NCI-H2171 (cell line): ENCODE results near the gene MYG1.
A peak's percentile ranks its signal among the peaks of the same experiment; 100 is the strongest.
"Not testable (repeated sequence)": the region's sequence is repeated elsewhere in the genome, so short reads cannot be mapped to it uniquely, and the experiment has no call there.

Experiments
- DNase-seq: peaks from one replicate; lab custom pipeline; 2025; lab: John Stamatoyannopoulos, UW

MYG1 gene

GRCh38 chr12:53287741-53288216 lies 11.7 kb upstream of the MYG1 start:
- peak; percentile 35 for DNase-seq

DNA sequence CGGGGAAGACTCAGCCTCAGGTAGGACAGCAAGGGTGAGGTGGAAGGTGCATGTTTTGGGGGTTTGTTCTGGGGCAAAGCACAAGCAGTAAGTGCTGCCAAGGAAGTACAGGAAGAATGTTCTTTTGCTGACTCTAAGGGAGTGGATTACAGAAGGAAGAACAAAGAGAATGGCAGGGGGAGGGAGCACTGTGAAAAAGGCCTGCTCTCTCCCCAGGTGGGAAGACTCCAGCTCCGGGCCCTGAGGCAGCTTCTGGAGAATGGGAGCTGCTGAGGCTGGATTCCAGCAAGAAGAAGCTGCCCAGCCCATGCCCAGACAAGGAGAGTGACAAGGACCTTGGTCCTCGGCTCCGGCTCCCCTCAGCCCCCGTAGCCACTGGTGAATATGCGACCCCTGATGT lies 11.2 kb upstream of the MYG1 start:
- no peak for DNase-seq

DNA sequence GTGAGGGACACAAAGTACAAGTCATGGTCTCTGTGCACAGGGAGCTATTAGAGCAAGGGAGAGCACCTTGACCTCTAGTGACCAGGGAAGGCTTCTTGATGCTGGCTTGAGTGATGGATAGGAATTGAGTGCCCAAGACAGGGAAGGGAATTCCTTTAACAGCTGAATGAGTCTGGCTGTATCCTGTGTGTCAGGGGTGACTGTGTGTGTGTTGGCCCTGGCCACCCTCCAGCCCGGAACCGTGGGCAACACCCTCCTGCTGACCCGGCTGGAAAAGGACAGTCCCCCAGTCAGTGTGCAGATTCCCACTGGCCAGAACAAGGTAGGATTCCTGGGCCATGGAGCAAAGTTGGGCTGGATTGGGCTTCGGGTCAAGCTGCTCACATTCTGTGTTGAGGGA lies 9.6 kb upstream of the MYG1 start:
- no peak for DNase-seq

- no peak for DNase-seq
These were observed 8.8 kb upstream of the MYG1 start for GRCh38 chr12:53290661-53291060.

DNA sequence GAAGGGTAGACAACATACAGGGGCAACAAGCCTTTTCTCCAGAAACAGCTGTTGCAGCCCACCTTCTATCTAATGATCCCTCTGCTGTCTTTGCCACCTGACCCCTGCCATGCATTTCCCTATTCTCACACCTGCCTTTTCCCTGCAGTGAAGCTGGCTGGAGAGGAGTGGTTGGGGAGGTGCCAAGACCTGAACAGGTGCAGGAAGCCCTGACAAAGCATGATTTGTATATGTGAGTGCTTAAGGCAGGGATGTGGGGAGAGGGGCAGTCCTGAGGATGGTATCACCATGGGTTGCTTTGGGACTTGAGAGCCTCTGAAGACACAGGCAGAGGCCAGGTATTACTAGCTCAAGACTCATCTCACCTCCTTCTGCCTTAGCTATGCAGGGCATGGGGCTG lies 7.1 kb upstream of the MYG1 start:
- DNase-seq = no peak

DNA sequence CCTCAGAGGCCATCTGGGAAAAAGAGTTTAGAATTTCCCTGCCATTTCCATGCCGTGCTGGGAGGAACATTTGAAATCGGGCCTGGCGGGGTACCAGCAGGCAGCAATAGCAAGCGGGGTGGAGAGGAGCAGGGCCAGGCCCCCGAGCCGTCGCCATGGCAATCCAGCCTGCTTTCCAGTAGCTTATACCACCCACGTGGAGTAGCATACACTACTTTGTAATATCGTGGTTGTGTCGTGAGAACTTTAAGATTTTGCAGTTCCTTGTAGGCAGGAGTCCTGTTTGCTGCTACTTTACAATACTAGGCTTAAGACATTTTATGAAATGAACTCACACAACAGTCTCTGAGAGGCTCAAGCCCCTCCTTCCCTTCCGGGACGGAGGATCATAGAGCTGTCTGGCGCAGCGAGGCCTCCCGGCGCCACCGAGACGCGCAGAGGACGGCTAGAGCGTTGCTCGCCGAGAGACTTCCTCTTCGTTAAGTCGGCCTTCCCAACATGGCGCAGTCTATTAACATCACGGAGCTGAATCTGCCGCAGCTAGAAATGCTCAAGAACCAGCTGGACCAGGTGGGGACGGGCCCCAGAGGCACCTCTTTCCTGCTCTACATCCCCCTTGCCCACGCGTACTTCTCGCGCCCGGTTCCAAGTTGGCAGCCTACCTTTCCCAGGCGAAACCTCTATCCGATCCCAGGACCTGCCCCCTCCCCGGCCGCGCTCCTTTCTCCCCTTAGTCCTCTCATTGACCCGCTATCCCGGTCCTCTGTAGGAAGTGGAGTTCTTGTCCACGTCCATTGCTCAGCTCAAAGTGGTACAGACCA lies 4.2 kb upstream of the MYG1 start, which contains the start of gene PFDN5:
Gene PFDN5, plus strand, starts transcription at position 473 of the 821 bp plus-strand sequence. Its CDS starts 26 bp downstream, at position 499.
- peak; percentile 88 for DNase-seq

- DNase-seq = no peak
These were observed 3.6 kb upstream of the MYG1 start for GRCh38 chr12:53295891-53296219.

DNA sequence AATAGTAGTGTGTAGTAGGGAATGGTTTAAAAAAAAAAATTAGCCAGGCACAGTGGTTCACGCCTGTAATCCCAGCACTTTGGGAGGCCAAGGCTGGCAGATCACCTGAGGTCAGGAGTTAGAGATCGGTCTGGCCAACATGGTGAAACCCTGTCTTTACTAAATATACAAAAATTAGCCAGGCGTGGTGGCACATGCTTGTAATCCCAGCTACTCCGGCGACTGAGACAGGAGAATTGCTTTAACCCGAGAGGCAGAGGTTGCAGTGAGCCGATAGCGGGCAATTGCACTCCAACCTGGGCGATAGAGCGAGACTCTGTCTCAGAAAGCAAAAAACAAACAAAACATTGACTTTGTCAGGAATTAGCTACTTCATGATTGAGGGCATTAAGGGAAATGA lies 2.4 kb upstream of the MYG1 start:
- not testable (repeated sequence) for DNase-seq

DNA sequence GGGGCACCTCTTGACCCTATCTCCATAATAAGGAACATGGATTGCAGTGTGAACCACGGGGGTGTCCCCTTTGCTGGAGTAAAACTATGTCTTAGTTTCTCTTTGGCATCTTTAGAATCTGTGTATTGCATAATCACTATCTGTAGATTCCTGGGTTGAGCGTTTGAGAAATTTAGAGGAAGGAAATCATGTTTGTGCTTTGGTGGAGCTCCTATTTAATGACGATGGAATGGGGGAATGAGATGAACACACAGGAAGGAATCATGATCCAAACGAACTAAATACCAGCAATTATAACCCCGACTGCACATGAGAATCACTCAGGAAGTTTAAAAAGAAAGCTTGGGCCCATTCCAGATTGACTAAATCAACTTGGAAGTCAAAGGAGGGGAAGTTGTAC lies 1.3 kb upstream of the MYG1 start:
- no peak for DNase-seq

GRCh38 chr12:53299101-53299453 lies 418 bp upstream of the MYG1 start:
- DNase-seq = no peak

GRCh38 chr12:53300187-53300586 lies 692 bp downstream of the MYG1 start:
- DNase-seq = no peak

- no peak for DNase-seq
These were observed 3.4 kb downstream of the MYG1 start for GRCh38 chr12:53302903-53303302.

DNA sequence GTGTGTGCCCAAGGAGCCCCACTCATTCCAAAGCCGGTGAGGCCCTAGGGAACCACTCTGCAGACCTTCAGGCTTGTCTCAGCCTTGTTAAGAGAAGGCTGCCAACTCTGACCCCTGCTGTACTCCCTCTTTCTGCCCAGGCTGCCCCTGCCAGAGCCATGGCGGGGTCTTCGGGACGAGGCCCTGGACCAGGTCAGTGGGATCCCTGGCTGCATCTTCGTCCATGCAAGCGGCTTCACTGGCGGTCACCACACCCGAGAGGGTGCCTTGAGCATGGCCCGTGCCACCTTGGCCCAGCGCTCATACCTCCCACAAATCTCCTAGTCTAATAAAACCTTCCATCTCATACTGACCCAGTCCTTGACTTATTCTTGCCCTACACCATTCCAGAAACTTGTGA lies 7.3 kb downstream of the MYG1 start:
- no peak for DNase-seq

DNA sequence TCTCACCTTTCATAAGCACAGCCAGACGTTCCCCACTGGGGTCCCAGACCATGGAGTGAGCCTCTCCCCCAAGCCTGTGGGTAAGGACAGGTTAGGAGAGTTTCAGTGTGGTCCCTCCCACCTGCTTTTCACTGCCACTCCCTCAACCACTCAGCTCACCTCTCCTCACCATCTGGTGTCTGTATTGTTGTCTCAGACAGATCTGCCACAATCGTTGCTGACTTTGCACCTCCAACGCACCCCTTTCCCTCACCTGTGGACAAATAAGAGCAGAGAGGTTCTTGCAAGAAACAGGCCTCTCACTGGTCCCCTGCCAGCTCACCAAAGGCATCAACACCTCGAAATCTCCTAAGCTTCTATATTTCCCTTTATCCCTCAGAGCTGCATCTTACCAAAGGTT lies 8.8 kb downstream of the MYG1 start:
- DNase-seq = peak; percentile 22

DNA sequence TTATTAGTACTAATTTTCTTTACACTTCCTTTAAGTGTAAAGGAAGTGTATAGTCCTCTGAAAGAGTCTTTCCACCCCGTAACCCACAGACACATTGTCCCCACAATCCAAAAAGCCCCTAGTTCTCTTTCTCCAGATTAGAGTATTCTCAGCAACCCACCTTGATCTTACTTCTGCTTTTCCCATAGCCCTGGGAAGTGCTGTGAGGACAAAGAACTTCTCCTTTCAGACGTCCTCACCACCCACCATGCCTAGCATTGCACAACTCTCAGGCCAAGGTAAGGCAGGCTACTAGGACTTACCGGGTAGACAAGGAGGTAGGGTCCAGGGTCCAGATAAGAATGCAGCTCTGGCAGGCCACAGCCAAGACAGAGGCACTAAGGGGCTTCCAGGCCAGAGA lies 14.5 kb downstream of the MYG1 start:
- DNase-seq = no peak

- no peak for DNase-seq
These were observed 21.1 kb downstream of the MYG1 start for GRCh38 chr12:53320352-53321195.

GRCh38 chr12:53324113-53324778 lies 24.8 kb downstream of the MYG1 start:
- no peak for DNase-seq

DNA sequence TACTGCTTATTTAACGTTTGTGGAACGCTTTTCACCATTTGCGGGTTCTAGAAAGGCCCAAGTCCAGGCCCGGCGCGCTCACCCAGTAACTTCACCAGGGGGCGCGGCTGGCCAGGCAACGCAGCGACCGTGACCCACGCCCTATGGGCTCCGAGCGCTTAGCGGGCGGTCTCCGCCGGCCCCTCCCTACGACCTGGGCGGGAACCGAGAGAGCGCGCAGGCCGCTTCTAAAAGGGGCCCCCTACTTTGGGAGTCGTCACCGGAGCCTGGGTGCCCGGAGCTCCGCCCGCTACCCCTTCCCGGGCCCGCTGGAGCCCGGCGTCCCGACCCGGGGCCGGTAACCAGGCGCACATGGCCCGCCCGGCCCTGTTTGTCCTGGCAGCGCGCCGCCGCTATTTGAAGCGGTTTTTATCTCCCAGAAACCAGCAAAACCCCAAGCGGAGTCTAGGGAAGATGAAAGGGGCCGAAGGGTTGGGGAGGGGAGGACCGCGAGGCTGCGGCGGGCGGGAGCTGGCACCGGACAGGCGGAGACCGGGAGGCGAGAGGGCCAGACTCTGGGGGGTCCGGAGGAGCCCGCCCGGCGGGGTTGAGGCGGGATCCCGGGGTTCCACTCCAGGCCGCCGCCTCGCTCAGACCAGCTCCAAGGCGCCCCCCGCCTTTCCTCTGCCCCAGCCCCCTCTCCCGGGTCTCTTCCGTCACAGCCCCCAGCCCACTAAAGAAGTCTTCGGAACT lies 25.4 kb downstream of the MYG1 start:
- peak; percentile 90 for DNase-seq

DNA sequence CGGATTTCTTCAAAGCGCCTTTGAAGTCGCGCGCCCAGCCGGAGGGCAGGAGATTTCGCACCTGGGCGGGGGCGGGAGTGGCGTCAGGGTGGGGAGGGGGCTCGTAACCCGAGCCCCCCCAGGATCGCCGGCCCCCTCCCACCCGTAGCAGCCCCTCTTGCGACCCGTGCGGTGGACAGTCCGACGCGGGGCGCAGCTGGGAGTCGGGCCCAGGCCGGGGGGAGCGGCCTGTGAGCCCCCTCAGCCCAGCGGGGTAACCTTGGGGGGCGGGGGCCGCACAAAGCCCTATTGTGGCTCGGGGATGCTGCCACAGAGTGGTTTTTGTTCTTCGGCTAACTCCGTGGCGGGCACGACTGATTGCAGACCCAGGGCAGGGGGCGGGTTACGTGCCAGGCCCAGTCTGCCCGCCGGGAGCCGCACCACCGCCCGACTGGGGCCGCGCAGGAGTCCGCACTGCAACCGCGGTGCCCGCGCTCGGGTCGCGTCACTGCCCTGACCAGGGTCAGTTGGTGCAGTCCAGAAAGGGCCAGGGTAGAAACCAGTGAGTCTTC lies 26.1 kb downstream of the MYG1 start:
- no peak for DNase-seq

- no peak for DNase-seq
These were observed 27.1 kb downstream of the MYG1 start for GRCh38 chr12:53326460-53327185.

- DNase-seq = no peak
These were observed 28.0 kb downstream of the MYG1 start for GRCh38 chr12:53327435-53328042.
